HL-60 (cell line): ENCODE data around the gene IYD.

Experiments used
- CTCF ChIP-seq: IDR thresholded peaks from one replicate; pipeline ENCODE4 v1.5.1; 2011; ENCODE audit warnings: low read length, control low read depth, inconsistent platforms; ENCODE audit not compliant: insufficient read depth
- GABPA ChIP-seq: IDR thresholded peaks from 2 replicates; pipeline ENCODE4 v1.6.1; 2012; ENCODE audit warnings: low read depth
- POLR2AphosphoS5 ChIP-seq: IDR thresholded peaks from 2 replicates; pipeline ENCODE4 v1.6.1; 2012; ENCODE audit warnings: low read depth
- REST ChIP-seq: IDR thresholded peaks from 2 replicates; pipeline ENCODE4 v1.6.1; 2012; ENCODE audit warnings: low read depth; ENCODE audit not compliant: insufficient replicate concordance

- no peak for TF ChIP-seq REST
- no peak for TF ChIP-seq CTCF
- TF ChIP-seq POLR2AphosphoS5 = no peak
- TF ChIP-seq GABPA = no peak
Observed at GRCh38 chr6:150452428-150453243, 83.8 kb downstream of the IYD start.
